ENCODE results near the gene KCNK10.

DNA sequence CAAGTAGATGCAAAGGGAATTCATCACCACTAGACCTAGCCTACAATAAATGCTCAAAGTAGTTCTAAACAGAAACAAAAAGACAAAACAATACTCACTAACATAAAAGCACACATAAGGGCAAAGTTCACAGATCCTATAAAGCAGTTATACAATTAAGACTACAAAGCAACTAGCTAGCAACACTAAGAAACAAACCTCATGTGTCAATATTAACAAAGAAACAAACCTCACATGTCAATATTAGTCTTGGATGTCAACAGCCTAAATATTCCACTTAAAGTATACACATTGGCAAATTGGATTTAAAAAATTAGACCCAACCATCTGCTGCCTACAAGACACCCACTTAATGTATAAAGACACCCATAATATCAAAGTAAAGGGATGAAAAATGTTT, 152.7 kb downstream of the KCNK10 start:
- TF ChIP-seq, protein P1, sequence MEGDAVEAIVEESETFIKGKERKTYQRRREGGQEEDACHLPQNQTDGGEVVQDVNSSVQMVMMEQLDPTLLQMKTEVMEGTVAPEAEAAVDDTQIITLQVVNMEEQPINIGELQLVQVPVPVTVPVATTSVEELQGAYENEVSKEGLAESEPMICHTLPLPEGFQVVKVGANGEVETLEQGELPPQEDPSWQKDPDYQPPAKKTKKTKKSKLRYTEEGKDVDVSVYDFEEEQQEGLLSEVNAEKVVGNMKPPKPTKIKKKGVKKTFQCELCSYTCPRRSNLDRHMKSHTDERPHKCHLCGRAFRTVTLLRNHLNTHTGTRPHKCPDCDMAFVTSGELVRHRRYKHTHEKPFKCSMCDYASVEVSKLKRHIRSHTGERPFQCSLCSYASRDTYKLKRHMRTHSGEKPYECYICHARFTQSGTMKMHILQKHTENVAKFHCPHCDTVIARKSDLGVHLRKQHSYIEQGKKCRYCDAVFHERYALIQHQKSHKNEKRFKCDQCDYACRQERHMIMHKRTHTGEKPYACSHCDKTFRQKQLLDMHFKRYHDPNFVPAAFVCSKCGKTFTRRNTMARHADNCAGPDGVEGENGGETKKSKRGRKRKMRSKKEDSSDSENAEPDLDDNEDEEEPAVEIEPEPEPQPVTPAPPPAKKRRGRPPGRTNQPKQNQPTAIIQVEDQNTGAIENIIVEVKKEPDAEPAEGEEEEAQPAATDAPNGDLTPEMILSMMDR (IDR thresholded peaks at IDR 0.05; ENCODE audit: low read depth, low read length), result no peak
- TF ChIP-seq MYC (IDR thresholded peaks at IDR 0.05; ENCODE audit: low read depth, low read length), result no peak
- no peak for TF ChIP-seq POLR2A (IDR thresholded peaks at IDR 0.05; ENCODE audit: extremely low read depth, insufficient read length)
- TF ChIP-seq MAX (IDR thresholded peaks at IDR 0.05; ENCODE audit: low read depth, low read length), result no peak
